Kidney (tissue), 14 donors: ENCODE results near the gene MINDY4. TPM values are rescaled to one million over a fixed set of nuclear protein-coding genes. Genes with fewer than 3 reads are reported as not detected.

Experiments
- DNase-seq, 5 donors: peaks; one replicate each; pipeline ENCODE4 v3.0.0-alpha.2; 2013 to 2020
- FAIRE-seq: peaks from 2 replicates; lab custom pipeline; 2012; peaks lifted over from hg19 to GRCh38; lab: Jason Lieb, UNC
- H3K27ac ChIP-seq, 2 donors: one replicate each; pipeline ENCODE4 v1.7.0; 2013; ENCODE audit warnings: low read depth in 2 of 2, low read length in 2 of 2, inconsistent platforms in 1 of 2
- H3K27me3 ChIP-seq: one replicate; pipeline ENCODE4 v1.7.1; 2013; ENCODE audit warnings: low read length, inconsistent platforms; ENCODE audit not compliant: control insufficient read depth, insufficient read depth
- H3K36me3 ChIP-seq, 3 donors: one replicate each; pipeline versions ENCODE4 v1.7.0 to v1.7.1; 2013; ENCODE audit warnings: low read length in 3 of 3, control low read depth in 1 of 3, inconsistent platforms in 1 of 3; ENCODE audit not compliant: insufficient read depth in 3 of 3, control insufficient read depth in 2 of 3
- H3K4me1 ChIP-seq, 3 donors: one replicate each; pipeline versions ENCODE4 v1.7.0 to v1.7.1; 2013; ENCODE audit warnings: low read length in 3 of 3, inconsistent platforms in 1 of 3, low read depth in 1 of 3; ENCODE audit not compliant: control insufficient read depth in 2 of 3, insufficient read depth in 2 of 3
- H3K4me3 ChIP-seq, 3 donors: one replicate each; pipeline versions ENCODE4 v1.7.0 to v1.8.1; 2013; ENCODE audit warnings: low read length in 3 of 3, control low read depth in 1 of 3, inconsistent platforms in 1 of 3
- H3K9ac ChIP-seq, 3 donors: one replicate each; pipeline versions ENCODE4 v1.7.0 to v1.7.1; 2013; ENCODE audit warnings: low read length in 3 of 3, control low read depth in 1 of 3, inconsistent platforms in 1 of 3
- H3K9me3 ChIP-seq, 3 donors: one replicate each; pipeline versions ENCODE4 v1.7.0 to v1.7.1; 2013; ENCODE audit warnings: low read length in 3 of 3, control low read depth in 1 of 3, inconsistent platforms in 1 of 3; ENCODE audit not compliant: control insufficient read depth in 2 of 3, insufficient read depth in 1 of 3
- intact Hi-C: fragments of 100-400 bp; cut with DNase I; formaldehyde crosslinking; loops from one replicate; pipeline ENCODE4 v1.11.1; 2022
- polyA plus RNA-seq: library from polyadenylated mRNA; stranded (reverse); fragments of 350-450 nt; fragmentation: Illumina TruSeq; extraction: RNeasy Lipid Tissue Mini Kit (QIAGEN cat#74804); gene quantifications from one replicate; pipeline ENCODE4 v1.2.3, GENCODE V29; 2014; ENCODE audit warnings: low read depth, low replicate concordance; ENCODE audit not compliant: insufficient read depth
- total RNA-seq: library from RNA; stranded (reverse); fragmentation: NEBNext Ultra II Directional; extraction: Animal tissue kit (Norgen Biotek cat#: 25700); gene quantifications from one replicate; pipeline ENCODE4 v1.2.1, GENCODE V29; 2021
- TF ChIP-seq, protein P1 (sequence below): IDR thresholded peaks from 3 replicates; pipeline ENCODE4 v1.5.1; 2012; ENCODE audit warnings: mild to moderate bottlenecking, moderate library complexity, borderline replicate concordance; ENCODE audit not compliant: insufficient read depth; ENCODE audit errors: extremely low read depth
- donor health status: control.
- donor health status: control.
- donor health status: control.
- donor health status: control.
- donor health status: control.
- donor health status: DM: yes; HTN: yes; CAD: no.
- donor health status: Normal renal cell carcinoma (clear cell type).

MINDY4 gene
- total and polyA plus RNA-seq, 2 donors from 2014 or later, result 5.3 to 15.3 TPM

- intact Hi-C loops, result no loop called here
- no peaks in the 10 kb centered on the region for H3K27me3 ChIP-seq
- peak in 2 of 5 donors; percentile 37 to 60 for DNase-seq
- no peak overlapping the region for H3K9ac ChIP-seq
- H3K4me1 ChIP-seq, result peaks cover 6 to 54% (median 51%) of the 10 kb centered on the region in 3 donors
- FAIRE-seq, result no peak
- TF ChIP-seq, protein P1, sequence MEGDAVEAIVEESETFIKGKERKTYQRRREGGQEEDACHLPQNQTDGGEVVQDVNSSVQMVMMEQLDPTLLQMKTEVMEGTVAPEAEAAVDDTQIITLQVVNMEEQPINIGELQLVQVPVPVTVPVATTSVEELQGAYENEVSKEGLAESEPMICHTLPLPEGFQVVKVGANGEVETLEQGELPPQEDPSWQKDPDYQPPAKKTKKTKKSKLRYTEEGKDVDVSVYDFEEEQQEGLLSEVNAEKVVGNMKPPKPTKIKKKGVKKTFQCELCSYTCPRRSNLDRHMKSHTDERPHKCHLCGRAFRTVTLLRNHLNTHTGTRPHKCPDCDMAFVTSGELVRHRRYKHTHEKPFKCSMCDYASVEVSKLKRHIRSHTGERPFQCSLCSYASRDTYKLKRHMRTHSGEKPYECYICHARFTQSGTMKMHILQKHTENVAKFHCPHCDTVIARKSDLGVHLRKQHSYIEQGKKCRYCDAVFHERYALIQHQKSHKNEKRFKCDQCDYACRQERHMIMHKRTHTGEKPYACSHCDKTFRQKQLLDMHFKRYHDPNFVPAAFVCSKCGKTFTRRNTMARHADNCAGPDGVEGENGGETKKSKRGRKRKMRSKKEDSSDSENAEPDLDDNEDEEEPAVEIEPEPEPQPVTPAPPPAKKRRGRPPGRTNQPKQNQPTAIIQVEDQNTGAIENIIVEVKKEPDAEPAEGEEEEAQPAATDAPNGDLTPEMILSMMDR, result no peak
- peak overlapping the region in 1 of 3 donors; percentile 27 for H3K4me3 ChIP-seq
- H3K27ac ChIP-seq, result peak overlapping the region; percentile 28 to 55
- no peaks in the 10 kb centered on the region for H3K9me3 ChIP-seq
- H3K36me3 ChIP-seq, result peaks cover 0 to under 1% (median 0%) of the 10 kb centered on the region in 3 donors
These were observed 125.8 kb downstream of the MINDY4 start for GRCh38 chr7:30896783-30897637.

DNA sequence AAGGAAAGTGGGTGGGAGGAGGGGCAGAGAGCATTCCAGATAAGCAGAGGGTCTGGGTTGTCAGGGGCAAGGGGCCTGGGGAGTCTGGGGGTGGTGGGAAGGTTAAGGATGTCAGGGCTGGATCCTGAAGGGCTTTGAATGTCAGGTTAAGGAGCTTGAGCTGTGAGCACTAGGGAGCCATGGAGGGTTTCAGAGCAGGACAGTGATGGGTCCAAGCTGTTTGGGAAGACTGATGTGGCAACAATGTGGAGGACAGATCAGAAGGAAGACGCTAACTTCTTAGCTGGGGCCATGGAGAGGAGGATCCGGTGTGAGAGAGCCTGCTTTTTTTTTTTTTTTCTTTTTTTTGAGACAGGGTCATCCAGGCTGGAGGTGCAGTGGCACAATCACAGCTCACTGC lies 126.6 kb downstream of the MINDY4 start:
- H3K27me3 ChIP-seq, result no peaks in the 10 kb centered on the region
- intact Hi-C loops, result no loop called here
- TF ChIP-seq, protein P1, result no peak
- no peak overlapping the region for H3K9ac ChIP-seq
- no peaks in the 10 kb centered on the region for H3K36me3 ChIP-seq
- peaks cover 6 to 52% (median 51%) of the 10 kb centered on the region in 3 donors for H3K4me1 ChIP-seq
- H3K4me3 ChIP-seq, result peak overlapping the region in 1 of 3 donors; percentile 27
- DNase-seq (no peak), FAIRE-seq (no peak)
- H3K27ac ChIP-seq, result peak overlapping the region in 1 of 2 donors; percentile 41
- H3K9me3 ChIP-seq, result no peaks in the 10 kb centered on the region

DNA sequence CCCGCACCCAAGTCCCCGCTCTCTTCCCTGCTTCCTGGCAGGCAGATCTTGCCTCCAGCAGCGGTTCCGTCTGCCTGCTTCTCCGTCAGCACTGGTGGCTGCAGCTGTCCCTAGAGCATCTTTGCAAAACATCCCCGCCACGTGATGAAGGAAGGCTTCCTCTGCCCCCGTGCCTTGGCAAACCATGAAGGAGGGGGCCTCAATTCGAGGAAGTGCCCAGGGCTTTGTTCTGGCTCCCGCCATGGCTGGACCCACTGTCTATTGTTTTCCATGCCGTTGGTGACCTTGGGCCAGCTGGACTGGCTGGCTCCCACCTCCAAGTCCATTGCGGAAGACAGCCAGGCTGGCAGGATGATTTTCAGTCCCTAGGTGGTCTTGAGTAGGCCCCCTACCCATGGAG lies 127.2 kb downstream of the MINDY4 start:
- intact Hi-C loops, result no loop called here

More for the DNA sequence above, 127.2 kb downstream of the MINDY4 start:
- Histone ChIP-seq H3K9ac (no peak overlapping the region), H3K36me3 (no peaks in the 10 kb centered on the region), H3K27me3 (no peaks in the 10 kb centered on the region), H3K27ac (no peak overlapping the region), H3K4me1 (peaks cover 6 to 46% (median 46%) of the 10 kb centered on the region in 3 donors), H3K9me3 (no peaks in the 10 kb centered on the region), H3K4me3 (no peak overlapping the region)
- TF ChIP-seq, protein P1, result no peak
- FAIRE-seq (no peak), DNase-seq (no peak)
